ENCODE measurements around the gene NDUFS6. TPM values are rescaled to one million over a fixed set of nuclear protein-coding genes. Genes with fewer than 3 reads are reported as not detected.

NDUFS6 gene
- polyA plus RNA-seq (72.0 and 73.5 TPM in 2 replicates), polyA minus RNA-seq (30.9 and 49.8 TPM in 2 replicates)

DNA sequence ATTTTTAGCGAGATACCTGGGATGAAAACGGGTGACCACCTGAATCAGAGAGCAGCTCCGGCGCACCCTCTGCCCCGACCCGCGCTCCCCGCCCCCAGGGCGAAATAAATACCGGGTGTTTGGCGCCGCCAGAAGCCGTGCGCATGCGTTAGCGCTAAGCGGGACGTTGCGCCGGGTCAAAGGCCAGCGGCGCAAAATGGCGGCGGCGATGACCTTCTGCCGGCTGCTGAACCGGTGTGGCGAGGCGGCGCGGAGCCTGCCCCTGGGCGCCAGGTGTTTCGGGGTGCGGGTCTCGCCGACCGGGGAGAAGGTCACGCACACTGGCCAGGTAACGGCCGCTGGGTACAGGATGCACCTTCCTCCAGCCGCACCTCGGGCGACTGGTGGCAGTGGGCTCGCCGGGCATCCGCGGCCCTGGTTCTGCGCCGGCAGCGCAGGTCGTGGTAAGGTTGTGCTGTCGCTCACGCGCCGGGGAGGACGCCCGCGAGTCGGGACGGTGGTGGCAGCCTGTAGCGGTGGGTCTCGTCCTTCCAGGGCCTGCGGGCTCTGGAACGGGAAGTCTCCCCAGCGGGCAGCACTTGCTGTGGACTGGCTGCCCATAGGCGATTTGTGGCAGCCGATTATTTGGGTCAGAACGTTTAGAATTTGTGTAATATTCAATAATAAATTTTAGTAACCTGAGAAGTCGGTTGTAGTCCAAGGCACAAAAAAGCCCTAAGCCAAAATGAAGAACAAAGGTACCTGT, at the start of gene NDUFS6:
Gene NDUFS6, plus strand, starts transcription at position 186 of the 745 bp plus-strand sequence. Its CDS starts 11 bp downstream, at position 197.
- Histone ChIP-seq H3K36me3 (ENCODE audit: insufficient read depth, low read length) (no peaks in the 10 kb centered on the region), H3K4me2 (ENCODE audit: low read length) (peak within 1 kb of the TSS; percentile 99), H3K9me3 (ENCODE audit: low read length) (no peaks in the 10 kb centered on the region), H3K79me2 (replicated peaks; ENCODE audit: insufficient read depth, low read length) (peaks cover 22% of the 10 kb centered on the region), H3F3A (ENCODE audit: insufficient read depth, low read length, poor library complexity, severe bottlenecking) (peaks cover 5% of the 10 kb centered on the region), H4K20me1 (ENCODE audit: insufficient read depth) (no peaks in the 10 kb centered on the region), H3K4me3 (ENCODE audit: low read length) (peak within 1 kb of the TSS; percentile 100), H3K9me2 (ENCODE audit: insufficient read depth, low read length) (no peaks in the 10 kb centered on the region), H3K27ac (ENCODE audit: low read length) (peak within 1 kb of the TSS; percentile 76), H3K27me3 (ENCODE audit: insufficient read depth, low read depth, low read length) (no peaks in the 10 kb centered on the region), H2AFZ (ENCODE audit: low read depth, low read length) (peak within 1 kb of the TSS; percentile 86), H3K9ac (ENCODE audit: low read length) (peak within 1 kb of the TSS; percentile 91)
- peak; percentile 35 for TF ChIP-seq TAF1 (IDR thresholded peaks at IDR 0.05; ENCODE audit: low read depth)
- no peak for TF ChIP-seq EZH2 (IDR thresholded peaks at IDR 0.05; ENCODE audit: borderline replicate concordance, insufficient read depth, low read length, poor library complexity, severe bottlenecking)
- peak; percentile 82 for TF ChIP-seq POLR2AphosphoS5 (IDR thresholded peaks at IDR 0.05)
- TF ChIP-seq, protein P1, sequence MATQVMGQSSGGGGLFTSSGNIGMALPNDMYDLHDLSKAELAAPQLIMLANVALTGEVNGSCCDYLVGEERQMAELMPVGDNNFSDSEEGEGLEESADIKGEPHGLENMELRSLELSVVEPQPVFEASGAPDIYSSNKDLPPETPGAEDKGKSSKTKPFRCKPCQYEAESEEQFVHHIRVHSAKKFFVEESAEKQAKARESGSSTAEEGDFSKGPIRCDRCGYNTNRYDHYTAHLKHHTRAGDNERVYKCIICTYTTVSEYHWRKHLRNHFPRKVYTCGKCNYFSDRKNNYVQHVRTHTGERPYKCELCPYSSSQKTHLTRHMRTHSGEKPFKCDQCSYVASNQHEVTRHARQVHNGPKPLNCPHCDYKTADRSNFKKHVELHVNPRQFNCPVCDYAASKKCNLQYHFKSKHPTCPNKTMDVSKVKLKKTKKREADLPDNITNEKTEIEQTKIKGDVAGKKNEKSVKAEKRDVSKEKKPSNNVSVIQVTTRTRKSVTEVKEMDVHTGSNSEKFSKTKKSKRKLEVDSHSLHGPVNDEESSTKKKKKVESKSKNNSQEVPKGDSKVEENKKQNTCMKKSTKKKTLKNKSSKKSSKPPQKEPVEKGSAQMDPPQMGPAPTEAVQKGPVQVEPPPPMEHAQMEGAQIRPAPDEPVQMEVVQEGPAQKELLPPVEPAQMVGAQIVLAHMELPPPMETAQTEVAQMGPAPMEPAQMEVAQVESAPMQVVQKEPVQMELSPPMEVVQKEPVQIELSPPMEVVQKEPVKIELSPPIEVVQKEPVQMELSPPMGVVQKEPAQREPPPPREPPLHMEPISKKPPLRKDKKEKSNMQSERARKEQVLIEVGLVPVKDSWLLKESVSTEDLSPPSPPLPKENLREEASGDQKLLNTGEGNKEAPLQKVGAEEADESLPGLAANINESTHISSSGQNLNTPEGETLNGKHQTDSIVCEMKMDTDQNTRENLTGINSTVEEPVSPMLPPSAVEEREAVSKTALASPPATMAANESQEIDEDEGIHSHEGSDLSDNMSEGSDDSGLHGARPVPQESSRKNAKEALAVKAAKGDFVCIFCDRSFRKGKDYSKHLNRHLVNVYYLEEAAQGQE (IDR thresholded peaks at IDR 0.05; ENCODE audit: borderline replicate concordance): peak; percentile 25
- peak; percentile 34 for TF ChIP-seq EP300 (conservative IDR thresholded peaks at IDR 0.05; ENCODE audit: poor library complexity, severe bottlenecking)
- TF ChIP-seq, protein P2, sequence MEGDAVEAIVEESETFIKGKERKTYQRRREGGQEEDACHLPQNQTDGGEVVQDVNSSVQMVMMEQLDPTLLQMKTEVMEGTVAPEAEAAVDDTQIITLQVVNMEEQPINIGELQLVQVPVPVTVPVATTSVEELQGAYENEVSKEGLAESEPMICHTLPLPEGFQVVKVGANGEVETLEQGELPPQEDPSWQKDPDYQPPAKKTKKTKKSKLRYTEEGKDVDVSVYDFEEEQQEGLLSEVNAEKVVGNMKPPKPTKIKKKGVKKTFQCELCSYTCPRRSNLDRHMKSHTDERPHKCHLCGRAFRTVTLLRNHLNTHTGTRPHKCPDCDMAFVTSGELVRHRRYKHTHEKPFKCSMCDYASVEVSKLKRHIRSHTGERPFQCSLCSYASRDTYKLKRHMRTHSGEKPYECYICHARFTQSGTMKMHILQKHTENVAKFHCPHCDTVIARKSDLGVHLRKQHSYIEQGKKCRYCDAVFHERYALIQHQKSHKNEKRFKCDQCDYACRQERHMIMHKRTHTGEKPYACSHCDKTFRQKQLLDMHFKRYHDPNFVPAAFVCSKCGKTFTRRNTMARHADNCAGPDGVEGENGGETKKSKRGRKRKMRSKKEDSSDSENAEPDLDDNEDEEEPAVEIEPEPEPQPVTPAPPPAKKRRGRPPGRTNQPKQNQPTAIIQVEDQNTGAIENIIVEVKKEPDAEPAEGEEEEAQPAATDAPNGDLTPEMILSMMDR (IDR thresholded peaks at IDR 0.05; ENCODE audit: poor library complexity, severe bottlenecking): no peak
- TF ChIP-seq MXI1 (conservative IDR thresholded peaks at IDR 0.05; ENCODE audit: poor library complexity, severe bottlenecking): peak; percentile 85
- TF ChIP-seq SMC3 (conservative IDR thresholded peaks at IDR 0.05; ENCODE audit: poor library complexity): peak; percentile 10
- TF ChIP-seq RAD21 (conservative IDR thresholded peaks at IDR 0.05): peak; percentile 7

DNA sequence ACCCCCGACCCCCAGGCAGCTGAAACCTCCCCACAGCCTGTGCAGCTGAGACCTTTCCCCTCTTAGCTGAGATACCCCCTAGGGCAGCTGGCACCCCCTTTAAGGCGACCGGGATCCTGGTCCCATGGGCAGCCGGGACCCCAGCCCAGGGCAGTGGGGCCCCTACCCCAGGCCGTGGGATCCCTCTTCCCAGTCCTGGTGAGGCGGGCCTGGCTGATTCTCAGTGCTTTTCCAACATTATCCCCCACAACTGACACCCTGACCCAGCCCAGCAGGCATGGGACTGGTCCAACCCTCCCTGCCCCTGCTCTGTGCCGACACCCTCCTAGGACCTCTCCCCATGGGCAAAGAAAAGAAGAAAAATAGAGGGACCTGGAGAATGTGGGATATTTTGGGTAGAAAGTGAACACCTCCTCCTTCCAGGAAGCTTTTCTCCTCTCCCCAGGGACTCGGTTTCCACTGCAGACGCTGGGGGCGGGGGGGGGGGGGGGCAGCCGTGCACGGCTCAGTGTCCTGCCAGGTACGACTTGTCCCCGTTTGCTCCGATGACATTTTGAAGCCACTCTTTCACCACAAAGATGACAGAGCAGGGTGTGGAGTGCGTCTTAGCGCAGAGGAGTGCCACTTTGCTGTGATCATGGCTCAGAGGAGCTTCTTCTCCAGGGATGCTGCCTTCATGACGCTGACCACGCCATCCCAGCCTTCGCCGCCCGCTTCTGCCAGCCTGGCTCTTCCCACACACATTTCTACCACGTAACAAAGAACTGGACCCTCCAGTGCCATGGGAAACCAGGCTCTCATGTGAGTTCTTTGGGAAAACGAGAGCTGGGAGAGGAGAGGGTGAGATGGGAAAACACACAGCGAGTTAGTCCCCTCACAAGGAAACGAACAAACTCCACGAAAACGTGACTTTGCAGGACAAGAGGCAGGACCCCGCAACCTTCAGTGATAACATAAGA, 49.1 kb upstream of the NDUFS6 start:
- Histone ChIP-seq H2AFZ (ENCODE audit: low read depth, low read length) (no peak overlapping the region), H3K9me2 (ENCODE audit: insufficient read depth, low read length) (no peaks in the 10 kb centered on the region), H3K79me2 (replicated peaks; ENCODE audit: insufficient read depth, low read length) (no peaks in the 10 kb centered on the region), H3K4me3 (ENCODE audit: low read length) (no peak overlapping the region), H3K27me3 (ENCODE audit: insufficient read depth, low read depth, low read length) (no peaks in the 10 kb centered on the region), H4K20me1 (ENCODE audit: insufficient read depth) (no peaks in the 10 kb centered on the region), H3K9me3 (ENCODE audit: low read length) (no peaks in the 10 kb centered on the region), H3K4me2 (ENCODE audit: low read length) (no peak overlapping the region), H3K9ac (ENCODE audit: low read length) (no peak overlapping the region), H3K36me3 (ENCODE audit: insufficient read depth, low read length) (no peaks in the 10 kb centered on the region), H3K27ac (ENCODE audit: low read length) (no peak overlapping the region), H3F3A (ENCODE audit: insufficient read depth, low read length, poor library complexity, severe bottlenecking) (no peaks in the 10 kb centered on the region)
- TF ChIP-seq TAF1 (IDR thresholded peaks at IDR 0.05; ENCODE audit: low read depth) (no peak), EP300 (conservative IDR thresholded peaks at IDR 0.05; ENCODE audit: poor library complexity, severe bottlenecking) (no peak), POLR2AphosphoS5 (IDR thresholded peaks at IDR 0.05) (no peak), RAD21 (conservative IDR thresholded peaks at IDR 0.05) (no peak), EZH2 (IDR thresholded peaks at IDR 0.05; ENCODE audit: borderline replicate concordance, insufficient read depth, low read length, poor library complexity, severe bottlenecking) (no peak), SMC3 (conservative IDR thresholded peaks at IDR 0.05; ENCODE audit: poor library complexity) (no peak), MXI1 (conservative IDR thresholded peaks at IDR 0.05; ENCODE audit: poor library complexity, severe bottlenecking) (no peak)
- TF ChIP-seq, protein P2 (IDR thresholded peaks at IDR 0.05; ENCODE audit: poor library complexity, severe bottlenecking): no peak
- TF ChIP-seq, protein P1 (IDR thresholded peaks at IDR 0.05; ENCODE audit: borderline replicate concordance): no peak

Data from neural cell (in vitro differentiated cells).